Right forelimb (tissue), 1 donor: ENCODE measurements around the gene SPECC1.
"Not testable (repeated sequence)": the region's sequence is repeated elsewhere in the genome, so short reads cannot be mapped to it uniquely, and the experiment has no call there.

ENCODE experiments used
- DNase-seq: peaks from one replicate; pipeline ENCODE4 v3.0.0-alpha.2; 2018

SPECC1 gene, protein sequence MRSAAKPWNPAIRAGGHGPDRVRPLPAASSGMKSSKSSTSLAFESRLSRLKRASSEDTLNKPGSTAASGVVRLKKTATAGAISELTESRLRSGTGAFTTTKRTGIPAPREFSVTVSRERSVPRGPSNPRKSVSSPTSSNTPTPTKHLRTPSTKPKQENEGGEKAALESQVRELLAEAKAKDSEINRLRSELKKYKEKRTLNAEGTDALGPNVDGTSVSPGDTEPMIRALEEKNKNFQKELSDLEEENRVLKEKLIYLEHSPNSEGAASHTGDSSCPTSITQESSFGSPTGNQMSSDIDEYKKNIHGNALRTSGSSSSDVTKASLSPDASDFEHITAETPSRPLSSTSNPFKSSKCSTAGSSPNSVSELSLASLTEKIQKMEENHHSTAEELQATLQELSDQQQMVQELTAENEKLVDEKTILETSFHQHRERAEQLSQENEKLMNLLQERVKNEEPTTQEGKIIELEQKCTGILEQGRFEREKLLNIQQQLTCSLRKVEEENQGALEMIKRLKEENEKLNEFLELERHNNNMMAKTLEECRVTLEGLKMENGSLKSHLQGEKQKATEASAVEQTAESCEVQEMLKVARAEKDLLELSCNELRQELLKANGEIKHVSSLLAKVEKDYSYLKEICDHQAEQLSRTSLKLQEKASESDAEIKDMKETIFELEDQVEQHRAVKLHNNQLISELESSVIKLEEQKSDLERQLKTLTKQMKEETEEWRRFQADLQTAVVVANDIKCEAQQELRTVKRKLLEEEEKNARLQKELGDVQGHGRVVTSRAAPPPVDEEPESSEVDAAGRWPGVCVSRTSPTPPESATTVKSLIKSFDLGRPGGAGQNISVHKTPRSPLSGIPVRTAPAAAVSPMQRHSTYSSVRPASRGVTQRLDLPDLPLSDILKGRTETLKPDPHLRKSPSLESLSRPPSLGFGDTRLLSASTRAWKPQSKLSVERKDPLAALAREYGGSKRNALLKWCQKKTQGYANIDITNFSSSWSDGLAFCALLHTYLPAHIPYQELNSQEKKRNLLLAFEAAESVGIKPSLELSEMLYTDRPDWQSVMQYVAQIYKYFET

DNA sequence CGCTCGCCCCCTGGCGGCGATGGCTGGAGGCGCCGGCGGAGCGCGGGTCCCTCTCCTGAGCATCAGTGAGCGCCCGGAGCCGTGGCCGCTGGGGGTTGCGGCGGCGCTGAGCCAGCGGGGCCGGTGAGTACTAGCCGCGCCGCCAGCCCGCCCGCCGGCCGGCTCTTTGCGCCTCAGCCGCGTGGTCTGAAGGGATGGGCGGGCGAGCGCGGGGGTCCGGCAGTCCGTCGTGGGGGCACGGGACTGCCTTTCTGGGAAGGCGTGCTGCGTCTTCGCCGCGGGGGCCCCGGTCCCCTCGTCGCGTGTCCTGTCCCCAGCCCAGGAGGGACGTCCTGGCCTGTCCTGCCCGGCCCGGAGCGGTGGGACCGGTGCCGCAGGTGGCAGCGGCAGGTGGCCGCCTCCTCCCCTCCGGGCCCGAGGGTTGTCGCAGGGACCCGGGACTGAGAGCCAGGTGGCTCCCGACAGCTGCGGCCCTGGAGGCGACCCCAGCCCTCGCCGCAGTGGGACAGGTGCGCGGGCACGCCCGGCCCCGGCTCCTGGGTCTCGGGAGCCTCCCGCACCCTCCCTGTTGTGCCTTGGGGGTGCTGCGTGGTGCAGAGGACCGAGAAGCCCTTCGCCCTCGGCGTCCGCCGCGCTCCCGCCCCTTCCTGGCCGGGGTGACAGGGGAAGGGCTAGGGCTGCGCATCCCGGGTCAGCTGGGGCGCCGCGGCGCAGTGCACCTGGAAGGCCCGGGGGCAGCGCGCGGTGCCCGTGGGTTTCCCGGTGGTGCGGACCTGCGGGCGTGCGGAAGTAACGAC is at the start of gene SPECC1:
Gene SPECC1, plus strand, starts transcription at position 58 of the 797 bp plus-strand sequence. CDS start 87,293 bp downstream, outside the sequence.
- peak; percentile 53 for DNase-seq

DNA sequence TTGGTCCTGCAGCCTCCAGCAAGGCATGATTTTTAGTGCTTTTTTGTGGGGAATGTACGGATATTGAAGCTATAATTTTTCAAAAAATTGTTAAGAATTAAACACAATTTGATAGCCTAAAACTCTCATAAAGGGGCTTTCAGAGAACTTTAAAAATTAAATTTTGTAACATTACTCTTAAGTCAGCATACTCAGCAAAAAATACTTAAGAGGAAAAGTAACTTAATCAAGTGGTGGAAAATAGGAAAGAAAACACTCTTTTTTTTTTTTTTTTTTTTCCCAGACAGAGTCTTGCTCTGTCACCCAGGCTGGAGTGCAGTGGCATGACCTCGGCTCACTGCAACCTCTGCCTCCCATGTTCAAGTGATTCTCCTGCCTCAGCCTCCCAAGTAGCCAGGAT is 46.2 kb upstream of the SPECC1 start:
- DNase-seq = not testable (repeated sequence)

DNA sequence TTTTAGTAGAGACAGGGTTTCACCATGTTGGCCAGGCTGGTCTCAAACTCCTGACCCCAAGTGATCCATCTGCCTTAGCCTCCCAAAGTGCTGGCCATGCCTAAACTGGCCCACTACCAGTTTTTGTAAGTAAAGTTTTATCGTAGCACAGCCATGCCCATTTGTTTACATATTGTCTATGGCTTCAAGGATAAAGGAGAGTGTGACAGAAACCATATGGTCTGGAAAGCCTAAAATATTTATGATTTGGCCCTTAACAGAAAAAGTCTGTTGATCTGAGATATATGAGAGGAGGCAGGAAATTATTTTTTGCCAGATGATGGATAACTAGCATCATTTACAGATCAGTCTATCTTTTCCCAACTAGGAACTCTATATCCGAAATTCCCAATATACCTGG is 36.0 kb upstream of the SPECC1 start:
- no peak for DNase-seq

DNA sequence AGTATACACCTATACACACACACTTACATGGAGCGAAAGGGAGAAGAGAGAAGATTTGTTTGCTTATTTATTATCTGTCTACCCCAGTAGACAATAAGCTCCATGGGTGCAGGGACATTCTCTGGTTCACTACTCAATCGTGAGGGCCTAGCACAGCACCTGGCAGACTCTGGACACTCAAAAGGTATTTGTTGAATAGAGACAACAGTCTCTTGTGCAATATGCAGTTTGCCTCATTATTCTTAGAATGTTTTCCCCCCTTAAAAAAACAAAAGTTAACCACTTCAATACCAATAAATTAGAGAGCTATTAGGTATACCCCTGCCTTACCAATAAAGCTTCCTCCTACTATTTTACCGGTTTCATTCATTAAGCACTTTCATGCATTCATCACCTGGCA is 33.6 kb upstream of the SPECC1 start:
- no peak for DNase-seq

DNA sequence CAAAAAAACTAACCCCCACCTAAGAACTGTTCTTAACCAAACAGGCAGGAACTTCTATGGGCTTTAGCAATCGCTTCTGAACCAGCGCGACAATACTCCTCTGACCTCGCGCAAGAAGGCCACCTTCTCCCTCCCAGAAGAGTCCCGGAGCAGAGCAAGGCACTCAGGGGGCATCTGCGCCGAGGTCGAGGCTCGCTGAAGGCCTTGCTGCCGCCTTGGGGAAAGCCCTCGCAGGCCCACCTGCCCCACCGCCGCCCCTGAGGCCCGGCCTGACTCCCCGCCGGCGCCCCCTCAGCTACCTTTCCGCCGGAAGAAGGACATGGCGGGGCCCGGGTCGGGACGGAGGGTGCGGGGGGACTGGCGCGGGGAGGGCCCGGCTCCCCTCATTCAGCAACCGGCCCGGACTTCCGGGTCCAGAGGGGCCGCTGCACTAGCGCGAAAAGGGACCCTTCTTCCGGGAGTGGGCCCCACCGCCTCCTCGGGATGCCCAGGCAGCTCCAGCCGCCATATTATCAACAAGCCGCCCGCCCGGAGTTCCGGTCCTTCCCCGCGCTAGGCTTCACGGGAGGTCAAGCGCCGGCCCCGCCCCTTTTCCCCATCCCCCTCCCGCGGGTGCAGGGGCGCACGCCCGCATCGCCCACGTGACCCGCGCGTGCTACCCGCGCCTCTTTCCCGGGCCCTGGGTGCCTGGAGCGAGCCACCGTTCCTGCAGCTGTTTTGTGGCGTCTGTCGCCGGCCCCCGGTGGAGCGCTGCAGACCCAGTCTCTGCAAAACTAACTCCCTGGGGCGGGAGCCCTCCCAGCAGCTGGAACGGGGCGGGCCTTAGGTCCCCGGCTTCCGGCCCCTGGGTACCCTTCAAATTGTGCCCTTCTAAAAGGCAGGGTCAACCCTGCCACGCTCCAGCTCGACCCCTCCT is 31.6 kb upstream of the SPECC1 start, which contains the start of gene AKAP10:
Gene AKAP10, minus strand, starts transcription at position 536 of the 916 bp plus-strand sequence. Its CDS starts 149 bp downstream, at position 387.
- DNase-seq = peak; percentile 97

DNA sequence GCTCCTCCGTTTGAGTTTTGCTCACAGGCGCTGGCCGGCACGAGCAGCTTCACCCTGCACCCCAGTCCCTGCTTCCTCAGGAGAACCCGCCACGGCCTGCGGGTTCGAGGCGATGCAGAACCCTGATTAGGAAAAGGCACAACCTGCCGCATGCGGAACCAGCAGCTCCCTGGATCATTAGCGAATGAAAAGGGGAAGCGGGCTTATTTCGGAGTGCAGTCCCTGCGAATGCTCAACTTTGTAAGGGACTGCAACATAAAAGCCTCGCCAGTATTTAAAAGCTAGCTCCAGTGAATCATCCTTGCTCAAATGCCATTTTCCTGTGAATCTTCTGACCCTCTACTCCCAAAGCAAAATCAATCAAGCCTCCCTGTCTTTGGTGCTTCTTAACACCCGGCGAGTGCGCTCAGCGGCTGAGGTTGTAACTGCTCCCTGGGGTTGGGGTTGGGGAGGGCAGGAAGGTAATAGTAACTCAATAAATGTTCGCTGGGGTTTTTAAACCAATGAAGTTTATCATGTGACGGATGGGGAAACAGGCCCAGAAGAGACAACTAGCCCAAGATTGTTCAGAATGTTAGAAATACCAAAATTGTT is 30.9 kb upstream of the SPECC1 start:
- no peak for DNase-seq

DNA sequence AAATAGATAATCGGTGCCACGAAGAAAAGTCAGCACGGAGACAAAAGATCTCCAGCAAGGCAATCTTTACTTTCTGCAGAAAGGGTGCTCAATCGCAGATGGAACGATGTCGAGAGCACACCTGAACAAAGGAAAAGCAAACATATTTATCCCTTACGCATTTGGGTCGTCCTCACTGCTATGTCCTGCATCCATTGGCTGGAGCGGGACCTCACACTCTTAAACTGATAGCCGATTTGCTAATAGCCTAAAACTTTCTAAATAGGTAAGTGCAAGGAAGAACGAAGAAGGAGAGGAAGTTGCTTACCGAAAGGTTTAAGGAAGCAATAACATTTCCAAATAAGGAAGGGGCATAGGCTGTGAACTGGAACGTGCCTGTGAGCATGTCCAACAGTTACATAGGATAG is 30.4 kb upstream of the SPECC1 start:
- DNase-seq = no peak

DNA sequence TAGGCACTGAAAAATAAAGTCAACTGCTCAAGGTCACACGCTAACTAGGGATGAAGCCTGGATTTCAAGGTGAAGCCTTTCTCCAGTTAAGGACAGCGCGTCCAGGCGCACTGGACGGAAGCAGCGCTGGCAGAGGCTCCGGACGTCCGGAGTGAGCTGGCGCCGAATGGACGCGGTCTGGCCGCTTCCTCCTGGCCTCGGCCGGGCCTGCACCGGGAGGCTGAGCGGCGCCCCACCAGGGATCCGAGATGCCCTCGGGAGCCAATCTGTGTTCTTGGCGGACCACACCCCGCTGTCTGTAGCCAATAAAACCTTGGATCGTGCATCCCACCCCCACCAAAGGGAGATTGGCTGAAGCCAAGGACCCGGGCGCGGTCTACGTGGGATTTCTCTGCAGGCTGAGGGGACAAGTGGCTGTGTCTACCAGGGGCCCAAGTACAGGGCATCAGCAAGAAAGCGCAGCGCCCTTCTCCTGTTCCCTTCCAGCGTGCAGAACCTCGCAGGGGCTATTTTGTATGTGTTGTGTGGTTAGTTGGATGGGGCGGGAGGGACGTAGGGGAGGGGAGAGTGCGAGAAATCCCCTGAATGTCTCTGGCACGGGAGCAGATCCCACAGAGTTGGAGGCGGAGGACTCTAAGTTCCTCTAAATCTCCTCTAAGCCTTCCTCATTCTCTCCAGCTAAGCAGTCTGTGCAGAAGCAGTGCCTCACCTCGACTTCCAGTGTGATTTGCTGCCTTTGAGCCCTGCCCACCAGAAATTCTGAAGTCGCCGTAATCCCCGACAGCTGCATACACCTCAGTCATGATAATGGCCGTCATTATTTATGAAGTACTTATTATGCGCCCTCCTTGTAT is 29.0 kb upstream of the SPECC1 start:
- DNase-seq = no peak

DNA sequence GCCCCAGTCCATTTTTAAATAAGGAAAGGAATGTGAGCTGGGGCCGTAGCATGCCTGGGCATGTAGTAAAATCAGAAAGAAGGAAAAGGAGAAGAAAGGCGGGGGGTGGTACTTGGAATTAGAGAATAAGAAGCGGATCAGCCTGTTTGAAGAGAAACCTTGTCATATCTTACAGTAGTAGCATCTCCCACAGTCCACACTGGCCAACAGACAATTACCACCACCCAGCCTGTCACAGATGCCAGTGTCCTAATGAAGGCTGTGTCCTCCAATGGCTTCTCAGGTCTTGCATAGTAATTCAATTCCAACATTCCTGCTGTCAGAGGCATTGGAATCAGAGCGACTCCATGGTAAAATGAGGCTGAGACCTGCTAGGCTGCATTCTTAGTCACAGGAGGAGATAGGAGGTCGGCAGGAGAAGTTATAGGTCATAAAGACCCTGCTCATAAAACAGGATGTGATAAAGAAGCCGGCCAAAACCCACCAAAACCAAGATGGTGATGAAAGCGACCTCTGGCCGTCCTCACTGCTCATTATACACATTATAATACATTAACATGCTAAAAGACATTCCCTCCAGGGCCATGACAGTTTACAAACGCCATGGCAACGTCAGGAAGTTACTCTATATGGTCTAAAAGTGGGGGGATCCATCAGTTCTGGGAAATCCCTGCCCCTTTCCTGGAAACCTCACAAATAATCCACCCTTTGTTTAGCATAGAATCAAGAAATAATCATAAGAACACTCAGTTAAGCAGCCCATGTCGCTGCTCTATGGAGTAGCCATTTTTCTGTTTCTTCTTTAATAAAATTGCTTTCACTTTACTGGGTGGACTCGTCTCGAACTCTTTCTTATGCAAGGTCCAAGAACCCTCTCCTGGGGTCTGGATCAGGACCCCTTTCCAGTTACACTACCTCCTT is 22.0 kb upstream of the SPECC1 start:
- DNase-seq = no peak

DNA sequence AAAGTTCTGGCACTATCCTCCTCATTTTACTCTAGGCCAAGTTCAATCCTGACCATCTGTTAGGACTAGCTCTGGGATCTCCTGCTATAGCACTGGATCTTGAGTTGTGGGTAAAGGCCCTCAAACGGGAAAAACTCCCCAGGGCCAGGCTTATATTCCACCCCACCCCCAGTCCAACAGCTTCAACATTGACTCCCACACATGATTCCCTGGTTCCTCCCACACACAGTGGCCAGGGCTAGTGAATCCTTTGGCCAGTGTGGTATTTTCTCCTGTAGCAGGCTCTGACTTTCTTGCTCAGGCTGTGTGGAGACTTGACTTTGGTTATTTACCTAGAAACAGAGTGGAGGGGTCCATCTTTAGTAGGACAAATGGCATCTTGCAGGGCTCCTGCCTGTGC is 21.3 kb upstream of the SPECC1 start:
- DNase-seq = no peak

DNA sequence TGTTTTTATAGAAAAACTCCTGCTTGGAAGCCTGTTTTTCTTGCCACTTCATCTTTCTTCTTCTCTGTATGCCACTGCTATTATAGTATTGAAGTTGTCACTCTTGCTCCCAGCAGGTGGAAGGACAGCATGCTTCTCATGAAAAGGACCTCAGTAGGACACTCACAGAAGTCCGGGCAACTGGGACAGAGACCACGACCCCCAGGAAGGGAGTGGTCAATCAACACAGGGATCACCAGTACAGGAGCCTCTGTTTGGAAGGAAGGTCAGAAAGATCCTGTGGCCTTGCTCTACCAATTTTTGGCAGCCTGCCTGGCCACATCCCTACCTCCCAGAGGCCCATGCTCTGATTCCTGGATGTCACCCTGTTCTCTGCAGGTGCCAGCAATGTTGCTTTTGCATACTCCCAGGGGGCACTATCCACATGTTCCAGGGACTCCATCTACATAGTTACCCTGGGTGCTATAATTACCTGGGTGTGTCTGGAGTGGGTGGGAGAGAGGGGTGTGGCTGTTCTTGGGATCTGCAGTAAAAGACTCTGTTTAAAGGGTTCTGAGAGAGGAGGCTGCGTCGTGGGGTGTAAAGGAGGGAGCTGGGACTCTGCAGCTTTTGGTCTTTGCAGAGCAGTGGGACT is 17.8 kb upstream of the SPECC1 start:
- DNase-seq = no peak

DNA sequence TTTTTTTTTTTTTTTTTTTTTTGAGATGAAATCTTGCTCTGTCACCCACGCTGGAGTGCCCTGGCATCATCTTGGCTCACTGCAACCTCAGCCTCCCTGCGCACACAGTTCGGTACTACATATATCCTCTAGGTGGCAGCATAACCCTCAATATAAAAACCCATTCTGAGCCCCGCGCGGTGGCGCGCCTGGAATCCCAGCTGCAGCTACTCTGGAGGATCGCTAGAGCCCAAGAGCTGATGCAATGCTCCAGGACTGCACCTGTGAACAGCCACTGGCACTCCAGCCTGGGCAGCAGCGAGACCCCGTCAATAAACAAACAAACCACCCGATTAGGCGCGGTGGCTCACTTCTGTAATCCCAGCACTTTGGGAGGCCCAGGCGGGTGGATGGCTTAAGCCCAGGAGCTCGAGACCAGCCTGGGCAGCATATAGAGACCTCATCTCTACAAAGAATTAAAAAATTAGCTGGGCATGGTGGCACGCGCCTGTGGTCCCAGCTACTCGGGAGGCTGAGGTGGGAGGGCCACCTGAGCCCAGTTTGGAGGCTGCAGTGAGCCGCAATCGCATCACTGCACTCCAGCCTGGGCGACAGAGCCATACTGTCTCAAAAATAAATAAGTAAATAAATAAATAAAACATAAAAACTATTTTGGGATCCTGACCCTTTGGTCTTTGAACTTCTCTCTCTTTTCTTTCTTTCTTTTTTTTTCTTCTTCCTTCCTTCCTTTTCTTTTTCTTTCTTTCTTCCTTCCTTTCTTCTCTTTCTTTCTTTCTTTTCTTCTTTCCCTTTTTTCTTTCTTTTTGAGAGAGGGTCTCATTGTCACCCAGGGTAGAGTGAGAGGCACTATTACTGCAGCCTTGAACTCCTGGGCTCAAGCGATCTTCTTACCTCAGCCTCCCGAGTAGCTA is 16.1 kb upstream of the SPECC1 start:
- DNase-seq = peak; percentile 89

DNA sequence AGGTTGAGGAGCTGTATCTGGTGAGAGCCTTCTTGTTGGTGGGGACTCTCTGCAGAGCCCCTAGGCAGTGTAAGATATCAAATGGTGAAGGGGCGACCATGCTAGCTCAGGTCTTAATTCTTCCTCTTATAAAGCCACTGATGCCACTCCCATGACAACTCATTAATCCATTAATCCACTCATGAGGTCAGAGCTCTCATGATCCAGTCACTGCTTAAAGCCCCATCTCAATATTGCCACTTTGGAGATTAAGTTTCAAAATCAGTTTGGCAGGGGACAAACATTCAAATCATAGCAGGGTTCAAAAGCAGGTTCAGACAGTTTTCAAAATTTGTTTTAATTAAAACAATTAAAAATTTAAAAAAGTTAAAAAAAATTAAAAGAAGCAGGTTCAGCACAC is 13.1 kb upstream of the SPECC1 start:
- no peak for DNase-seq

DNA sequence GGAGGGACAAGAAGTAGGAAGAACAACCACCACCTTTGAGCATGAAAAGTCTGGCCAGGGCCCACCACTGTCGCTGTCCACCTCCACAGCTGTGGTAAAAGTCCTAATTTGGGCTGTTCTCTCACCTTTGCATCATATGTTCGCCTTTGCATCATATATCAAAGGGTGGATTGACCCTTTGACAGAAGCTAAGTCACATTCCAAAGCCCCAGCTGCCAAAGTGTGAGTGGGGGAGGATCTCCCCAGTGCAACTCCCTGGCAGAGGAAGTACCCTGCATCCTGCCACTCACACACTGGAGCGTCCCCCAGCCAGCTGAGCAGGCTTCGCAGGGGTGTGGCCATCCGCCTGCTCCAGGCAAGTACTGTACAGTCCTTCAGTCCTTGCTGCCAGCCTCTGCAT is 12.7 kb upstream of the SPECC1 start:
- DNase-seq = no peak

DNA sequence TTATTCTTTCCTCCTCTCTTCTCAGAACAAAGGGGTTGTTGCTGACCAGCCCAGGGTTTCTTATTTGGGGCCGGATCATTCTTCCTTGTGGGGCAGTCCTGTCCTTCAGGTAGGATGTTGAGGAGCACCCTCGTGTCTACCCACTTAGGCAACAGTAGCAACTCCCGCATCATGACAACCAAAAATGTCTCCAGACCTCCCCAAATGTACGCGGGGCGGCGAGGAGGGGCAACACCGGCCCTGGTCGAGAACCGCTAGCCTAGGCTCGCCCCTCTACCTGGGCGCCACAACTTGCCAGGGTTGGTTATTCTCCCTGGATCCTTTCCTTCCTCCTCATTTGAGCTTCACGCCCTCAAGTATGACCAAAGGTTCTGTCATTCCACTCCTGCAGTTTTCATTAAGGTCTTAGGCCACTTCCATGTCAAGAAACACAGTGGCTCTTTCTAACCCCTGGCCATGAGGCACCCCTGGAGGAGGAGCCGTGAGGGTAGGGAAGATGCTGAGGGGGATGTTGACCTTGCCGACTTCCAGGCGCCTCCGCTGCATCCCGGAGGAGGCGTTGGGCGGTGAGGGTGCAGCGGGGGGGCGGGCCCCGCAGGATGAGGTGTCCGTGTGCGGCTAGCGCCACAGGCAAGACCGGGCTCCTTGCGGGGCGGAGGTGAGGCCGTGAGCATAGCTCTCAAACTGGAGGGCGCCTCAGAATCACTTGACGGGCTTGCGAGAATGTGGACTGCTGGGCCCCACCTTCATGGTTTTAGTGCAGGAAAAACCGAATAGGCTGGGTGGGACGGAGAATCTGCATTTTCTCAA is 712 bp upstream of the SPECC1 start:
- DNase-seq = peak; percentile 48

DNA sequence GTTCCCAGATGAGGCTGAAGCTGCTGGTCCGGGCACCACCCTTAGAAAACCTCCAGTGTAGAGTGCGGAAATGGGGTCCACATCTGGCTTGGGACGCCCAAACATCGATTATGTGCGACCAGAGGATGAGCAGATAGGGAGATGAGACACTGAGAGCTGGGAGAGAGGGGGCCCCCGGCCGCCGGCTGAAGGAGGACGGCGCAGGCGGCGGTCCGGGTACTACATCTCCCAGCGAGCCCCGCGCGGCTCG is 182 bp upstream of the SPECC1 start:
- DNase-seq = peak; percentile 91
